ENCODE data around the gene POLR2E. TPM values are rescaled to one million over a fixed set of nuclear protein-coding genes. Genes with fewer than 3 reads are reported as not detected.
A peak's percentile ranks its signal among the peaks of the same experiment; 100 is the strongest.

The POLR2E gene
- total and polyA plus RNA-seq, 2 of the 8 experiments (the other 6 are each of a cell fraction or from before 2014, with no cell fraction given), result 281 to 381 TPM

- Histone ChIP-seq H3K4ac (replicated peaks; ENCODE audit: insufficient read length, low read depth, low read length) (no peak overlapping the region), H4K8ac (ENCODE audit: extremely low read depth, insufficient read depth, low read length) (peak overlapping the region; percentile 97), H3K27ac (ENCODE audit: low read depth, low read length) (no peak overlapping the region), H3K9ac (replicated peaks in 1 of 4; ENCODE audit: extremely low read depth in 1 of 4, low read depth in 3 of 4, low read length in 3 of 4) (peak overlapping the region; percentile 51 to 96 (median 64)), H2BK120ac (replicated peaks; ENCODE audit: low read depth, low read length) (peak overlapping the region; percentile 43), H3K9me3 (ENCODE audit: insufficient read depth in 2 of 2, low read depth in 1 of 2, low read length in 1 of 2) (no peaks in the 10 kb centered on the region), H3K27me3 (replicated peaks in 1 of 4; ENCODE audit: control insufficient read depth in 3 of 4, extremely low read depth in 1 of 4, insufficient read depth in 3 of 4, low read length in 3 of 4) (peaks cover 0 to 19% (median 10%) of the 10 kb centered on the region in 4 experiments; a peak in 5 of 7 replicates), H2BK5ac (ENCODE audit: low read depth, low read length) (no peak overlapping the region; the same call in 1 of the 2 replicates), H3K56ac (replicated peaks; ENCODE audit: insufficient read length, low read depth, low read length) (peak overlapping the region; percentile 64), H4K5ac (ENCODE audit: insufficient read length, low read depth, low read length) (peak overlapping the region; percentile 36), H2AK5ac (ENCODE audit: low read depth, low read length) (no peak overlapping the region), H3K14ac (ENCODE audit: insufficient read length) (no peak overlapping the region), H4K91ac (replicated peaks; ENCODE audit: insufficient read length, low read length) (peak overlapping the region; percentile 81), H3K79me1 (ENCODE audit: low read depth, low read length) (peaks cover 5% of the 10 kb centered on the region), H4K20me1 (replicated peaks in 1 of 2; ENCODE audit: control insufficient read depth in 1 of 2, insufficient read depth in 2 of 2, low read length in 2 of 2) (peaks cover 1 to 10% of the 10 kb centered on the region in 2 experiments), H3K23ac (ENCODE audit: insufficient read length) (no peak overlapping the region), H2BK20ac (ENCODE audit: low read length) (0 out of 2 replicates have a peak overlapping the region, but pooled peaks have one; percentile 61), H3K4me2 (ENCODE audit: insufficient read depth in 1 of 2, low read depth in 2 of 2, low read length in 2 of 2) (peak overlapping the region; percentile 64 to 79), H2AFZ (ENCODE audit: low read length) (no peak overlapping the region; the same call in 1 of the 2 replicates), H3K4me1 (replicated peaks in 1 of 4; ENCODE audit: control insufficient read depth in 3 of 4, insufficient read depth in 4 of 4, low read length in 3 of 4) (peaks cover 0 to 17% (median 6%) of the 10 kb centered on the region in 4 experiments; a peak in 6 of 7 replicates), H3K4me3 (ENCODE audit: extremely low read depth in 1 of 4, insufficient read depth in 2 of 4, low read depth in 3 of 4, low read length in 4 of 4) (peak overlapping the region; percentile 43 to 69 (median 49)), H3K36me3 (ENCODE audit: control insufficient read depth in 2 of 4, insufficient read depth in 4 of 4, low read length in 3 of 4) (peaks cover 0 to 20% (median 3%) of the 10 kb centered on the region in 4 experiments; a peak in 2 of 8 replicates), H2BK12ac (ENCODE audit: low read depth, low read length) (no peak overlapping the region), H3K79me2 (ENCODE audit: control insufficient read depth in 1 of 2, insufficient read depth in 2 of 2, low read length in 2 of 2) (no peaks in the 10 kb centered on the region), H3K18ac (ENCODE audit: extremely low read depth, low read length) (peak overlapping the region; percentile 88), H2BK15ac (ENCODE audit: low read length) (no peak overlapping the region; the same call in 1 of the 2 replicates), H3K23me2 (ENCODE audit: low read depth, low read length) (peaks cover 10% of the 10 kb centered on the region; the same call in 1 of the 2 replicates)
- ChIA-PET POLR2A (ENCODE audit: partially characterized antibody) (interaction anchor here (0.5 to 7.1 kb wide), 25 partner anchors 9 to 520 kb away, joined by 3 to 52 read pairs (median 4); partner anchors contain the start of genes ABCA7, CBARP, CIRBP and CNN2), CTCF (ENCODE audit: partially characterized antibody) (interaction anchor here (0.8 to 3.7 kb wide), 16 partner anchors 10 to 173 kb away, joined by 3 to 24 read pairs (median 5); partner anchors contain the start of gene ABCA7)
- FAIRE-seq (no peak), DNase-seq (ENCODE audit: low read depth in 1 of 2, low spot score in 2 of 2) (peak in 1 of 2 experiments; percentile 91)
- WGBS, 2 experiments (ENCODE audit: extremely low coverage in 1 of 2, insufficient coverage in 1 of 2, insufficient read length in 1 of 2, insufficient replicate concordance in 2 of 2, low coverage in 1 of 2, low lambda C conversion rate in 2 of 2, missing lambda C conversion rate in 1 of 2), result 1% methylated on average over 52 of the region's 99 CpGs; no CpG with 5 or more reads in 1 of the 2 experiments
- TF ChIP-seq TBP (IDR thresholded peaks at IDR 0.05; ENCODE audit: low read depth, low read length), result no peak
- TF ChIP-seq BACH1 (IDR thresholded peaks at IDR 0.05; ENCODE audit: low read length), result no peak
- no peak for TF ChIP-seq NANOG (IDR thresholded peaks at IDR 0.05; ENCODE audit: insufficient read depth, low read depth, low read length, poor library complexity, severe bottlenecking)
- TF ChIP-seq EP300 (IDR thresholded peaks at IDR 0.05; ENCODE audit: borderline replicate concordance in 1 of 2, low read depth in 2 of 2, low read length in 2 of 2), result peak in 1 of 2 experiments; percentile 24; a peak in 1 of 3 replicates
- TF ChIP-seq GABPA (IDR thresholded peaks at IDR 0.05; ENCODE audit: borderline replicate concordance, insufficient read depth, low read length), result 0 out of 2 replicates have a peak, but pooled peaks have one; percentile 31
- peak; percentile 53 for TF ChIP-seq ASH2L (IDR thresholded peaks at IDR 0.05; ENCODE audit: low read length)
- no peak for TF ChIP-seq JUND (IDR thresholded peaks at IDR 0.05; ENCODE audit: low read length)
- TF ChIP-seq MAFK (IDR thresholded peaks at IDR 0.05; ENCODE audit: low read depth, low read length), result no peak
- TF ChIP-seq SIN3A (conservative IDR thresholded peaks at IDR 0.05 in 1 of 2, IDR thresholded peaks at IDR 0.05 in 1 of 2; ENCODE audit: low read depth in 1 of 2, low read length in 2 of 2), result peak in 1 of 2 experiments; percentile 83; a peak in 2 of 4 replicates
- TF ChIP-seq NRF1 (IDR thresholded peaks at IDR 0.05; ENCODE audit: low read depth, low read length), result no peak
Observed at GRCh38 chr19:1070931-1071791, 24.0 kb downstream of the POLR2E start.
